Endothelial cell of hepatic sinusoid (primary cell): ENCODE measurements around the gene TENM4.

Experiments used
- in situ Hi-C: cut with HindIII; loops from 2 replicates; pipeline ENCODE4 v1.10.0; 2017; ENCODE audit warnings: low sequenced_read_pairs

The TENM4 gene

DNA sequence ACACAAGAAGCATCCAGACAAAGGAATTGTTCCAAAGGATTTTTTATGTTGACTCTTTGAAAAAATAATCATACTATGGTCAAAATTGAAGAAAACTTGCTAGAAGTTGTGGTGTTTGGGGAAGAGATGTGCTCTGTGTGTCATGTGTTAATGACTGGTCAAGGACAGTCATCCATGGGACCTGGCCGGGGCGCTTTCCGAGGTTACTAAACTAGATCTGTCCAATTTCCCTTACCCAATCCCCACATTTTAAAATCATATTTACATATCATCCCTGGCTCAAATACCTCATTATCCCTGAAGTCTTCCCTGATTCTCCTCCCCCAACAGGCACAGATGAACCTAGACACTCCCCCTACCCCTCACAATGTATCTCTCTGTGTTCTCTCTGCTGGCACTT is 289.4 kb downstream of the TENM4 start:
- in situ Hi-C loops, result no loop called here

GRCh38 chr11:79150966-79151365 is 289.9 kb downstream of the TENM4 start:
- in situ Hi-C loops, result no loop called here

GRCh38 chr11:79150320-79150719 is 290.5 kb downstream of the TENM4 start:
- in situ Hi-C loops, result no loop called here

- in situ Hi-C loops, result no loop called here
Measured at GRCh38 chr11:79147731-79148130, 293.1 kb downstream of the TENM4 start.

GRCh38 chr11:79147011-79147410 is 293.8 kb downstream of the TENM4 start:
- in situ Hi-C loops, result no loop called here

GRCh38 chr11:79139900-79140299 is 300.9 kb downstream of the TENM4 start:
- in situ Hi-C loops, result no loop called here

DNA sequence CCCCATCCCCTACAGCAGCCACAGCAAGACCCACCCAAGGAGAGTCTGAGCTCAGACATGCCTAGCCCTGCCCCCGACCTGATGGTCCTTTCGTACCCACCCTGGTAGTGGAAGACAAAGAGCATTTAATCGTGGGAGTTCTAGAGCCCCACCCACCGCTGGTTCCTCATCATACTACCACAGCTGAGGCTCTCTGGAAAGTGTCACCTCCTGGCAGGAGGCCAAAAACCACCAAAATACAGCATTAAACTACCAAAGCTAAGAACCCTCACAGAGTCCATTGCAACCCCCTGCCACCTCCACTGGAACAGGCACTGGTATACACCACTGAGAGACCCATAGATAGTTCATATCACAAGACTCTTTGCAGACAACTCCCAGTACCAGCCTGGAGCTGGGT is 311.1 kb downstream of the TENM4 start:
- in situ Hi-C loops, result no loop called here

GRCh38 chr11:79128291-79128690 is 312.5 kb downstream of the TENM4 start:
- in situ Hi-C loops, result no loop called here

- in situ Hi-C loops, result no loop called here
Measured at GRCh38 chr11:79122759-79123158, 318.1 kb downstream of the TENM4 start.

DNA sequence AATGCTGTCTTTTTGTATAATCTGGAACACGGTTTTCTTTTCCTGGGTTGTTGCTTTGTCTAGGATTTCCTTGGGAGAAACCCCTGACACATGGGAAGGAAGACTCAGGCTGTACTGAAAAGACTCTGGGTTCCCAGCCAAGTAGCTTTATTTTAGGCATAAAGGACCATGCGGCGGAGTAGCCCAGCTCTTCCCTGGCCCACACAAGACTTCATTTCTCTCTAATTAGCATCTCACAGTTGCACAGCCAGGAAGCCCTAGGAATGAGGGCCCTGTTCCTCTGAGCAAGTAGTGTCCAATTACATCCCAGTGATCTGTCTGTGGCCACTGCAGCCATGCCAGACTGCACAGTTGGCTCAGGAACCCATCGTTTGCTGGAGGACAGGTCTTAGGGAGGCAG is 319.5 kb downstream of the TENM4 start:
- in situ Hi-C loops, result no loop called here

DNA sequence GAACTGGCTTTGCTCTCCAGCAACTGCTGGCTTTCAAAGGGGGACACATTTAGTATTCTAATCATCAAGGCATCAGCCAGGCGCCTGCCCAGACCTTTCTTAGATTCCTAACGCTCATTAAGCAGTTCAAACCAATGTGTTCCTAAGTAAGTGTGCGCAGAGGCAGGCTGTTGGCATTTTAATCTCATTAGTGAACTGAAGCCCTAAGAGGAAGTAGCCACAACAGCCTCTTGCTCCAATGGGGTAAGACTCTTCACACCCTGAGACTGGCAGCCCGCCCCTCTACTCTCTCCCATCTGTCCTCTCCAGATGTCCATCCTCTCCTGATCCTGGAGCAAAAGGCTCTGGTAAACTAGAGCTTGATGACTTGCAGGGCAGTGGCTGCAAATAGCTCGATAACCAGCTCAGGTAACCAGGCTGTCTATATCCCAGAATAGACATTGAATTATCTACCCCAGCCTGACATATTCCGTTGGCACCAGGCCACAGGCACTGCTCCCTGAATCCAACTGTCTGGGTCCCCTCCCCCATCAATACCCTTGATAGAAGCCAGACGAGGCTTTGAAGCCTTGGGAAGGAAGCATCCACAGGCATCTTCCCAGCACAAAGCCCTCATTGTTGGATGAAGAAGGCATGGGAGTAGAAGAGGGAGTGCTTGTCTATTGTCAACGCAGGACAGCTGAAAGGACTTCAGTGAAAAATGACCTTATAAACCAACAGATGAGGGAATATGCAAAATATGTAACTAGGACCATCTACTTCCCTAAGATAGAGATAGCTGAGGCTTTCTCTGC is 321.1 kb downstream of the TENM4 start:
- in situ Hi-C loops, result no loop called here

GRCh38 chr11:79117488-79117887 is 323.3 kb downstream of the TENM4 start:
- in situ Hi-C loops, result no loop called here

GRCh38 chr11:79116600-79116999 is 324.2 kb downstream of the TENM4 start:
- in situ Hi-C loops, result no loop called here

- in situ Hi-C loops, result no loop called here
Measured at GRCh38 chr11:79113054-79113690, 327.7 kb downstream of the TENM4 start.

DNA sequence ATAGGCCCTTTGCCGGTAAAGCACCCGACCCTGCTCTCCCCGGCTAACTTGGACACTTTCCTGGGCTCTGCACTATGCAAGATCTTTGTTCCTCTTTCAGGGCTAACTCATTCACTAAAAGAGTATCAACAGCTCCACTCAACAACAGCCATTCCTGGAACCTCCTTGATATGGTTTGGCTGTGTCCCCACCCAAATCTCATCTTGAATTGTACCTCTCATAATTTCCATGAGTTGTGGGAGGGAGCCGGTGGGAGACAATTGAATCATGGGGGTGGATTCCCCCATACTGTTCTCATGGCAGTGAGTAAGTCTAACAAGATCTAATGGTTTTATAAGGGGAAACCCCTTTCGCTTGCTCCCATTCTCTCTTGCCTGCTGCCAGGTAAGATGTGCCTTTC is 330.0 kb downstream of the TENM4 start:
- in situ Hi-C loops, result no loop called here

GRCh38 chr11:79110321-79110720 is 330.5 kb downstream of the TENM4 start:
- in situ Hi-C loops, result no loop called here

GRCh38 chr11:79108851-79109250 is 332.0 kb downstream of the TENM4 start:
- in situ Hi-C loops, result no loop called here

DNA sequence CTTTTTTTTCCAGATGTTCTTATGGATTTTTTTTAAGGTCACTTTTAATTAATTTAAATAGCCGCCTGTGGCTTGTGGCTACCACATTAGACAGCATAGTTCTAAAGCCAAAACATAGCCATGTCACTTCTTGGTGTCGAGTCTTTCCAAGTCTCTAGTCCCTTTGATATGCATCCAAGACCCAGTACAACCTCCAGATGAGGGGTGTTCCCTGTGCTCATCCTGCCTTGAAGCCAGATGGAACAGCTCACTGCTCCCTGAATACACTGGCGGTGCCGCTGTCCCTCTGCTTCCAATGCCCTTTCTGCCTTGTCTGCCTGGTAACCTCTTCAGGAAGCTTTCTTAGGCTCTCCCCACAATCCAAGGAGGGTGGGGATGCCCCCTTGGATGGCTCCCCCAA is 338.0 kb downstream of the TENM4 start:
- in situ Hi-C loops, result no loop called here

- in situ Hi-C loops, result no loop called here
Measured at GRCh38 chr11:79101656-79102055, 339.2 kb downstream of the TENM4 start.

- in situ Hi-C loops, result no loop called here
Measured at GRCh38 chr11:79100093-79100910, 340.5 kb downstream of the TENM4 start.

DNA sequence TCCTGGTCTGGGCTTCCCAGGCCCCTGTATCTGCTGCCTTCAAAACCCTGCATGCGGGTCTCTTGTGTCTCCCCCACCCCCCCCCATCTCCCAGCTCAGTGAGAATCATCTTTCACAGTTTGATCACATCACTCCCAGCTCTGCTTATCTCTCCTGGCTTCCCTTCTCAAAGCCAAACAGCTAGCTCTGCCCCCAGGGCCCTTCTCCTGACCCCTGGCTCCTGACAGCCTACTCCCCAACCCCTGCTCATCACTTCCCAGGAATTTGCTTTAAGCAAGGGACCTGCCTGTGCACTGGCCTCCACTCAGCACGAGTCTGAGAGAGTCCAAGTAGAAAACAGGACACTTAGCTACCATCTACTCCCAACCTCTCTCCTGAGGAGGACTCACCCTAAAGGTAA is 342.7 kb downstream of the TENM4 start:
- in situ Hi-C loops, result no loop called here
